Spleen (tissue), 13 donors: ENCODE data around the gene JADE3. TPM values are rescaled to one million over a fixed set of nuclear protein-coding genes. Genes with fewer than 3 reads are reported as not detected.

ENCODE experiments used
- DNase-seq: peaks from one replicate; pipeline ENCODE4 v3.0.0-alpha.2; 2020
- H3K27ac ChIP-seq, 8 donors: fragments of 200-600 bp; sonication (generic) in 7 of 8; 1 replicate in 4 of 8; 2 replicates in 4 of 8; pipeline versions ENCODE4 v1.5.0 to v1.8.0; 2016 to 2021; ENCODE audit warnings: inconsistent platforms in 4 of 8, mild to moderate bottlenecking in 4 of 8, moderate library complexity in 1 of 8
- H3K27me3 ChIP-seq, 7 donors: fragments of 200-600 bp; sonication (generic) in 6 of 7; replicated peaks in 1 of 7; 1 replicate in 4 of 7; 2 replicates in 3 of 7; pipeline versions ENCODE4 v1.5.0 to v1.8.0; 2016 to 2021; ENCODE audit warnings: inconsistent platforms in 3 of 7, mild to moderate bottlenecking in 1 of 7
- H3K36me3 ChIP-seq, 6 donors: fragments of 200-600 bp; sonication (generic) in 5 of 6; 1 replicate in 4 of 6; 2 replicates in 2 of 6; pipeline versions ENCODE4 v1.5.0 to v1.8.0; 2016 to 2021; ENCODE audit warnings: inconsistent platforms in 2 of 6
- H3K4me1 ChIP-seq, 6 donors: fragments of 200-600 bp; sonication (generic) in 5 of 6; 1 replicate in 3 of 6; 2 replicates in 3 of 6; pipeline versions ENCODE4 v1.5.0 to v1.8.0; 2016 to 2021; ENCODE audit warnings: inconsistent platforms in 3 of 6
- H3K4me3 ChIP-seq, 8 donors: fragments of 200-600 bp; sonication (generic) in 7 of 8; 1 replicate in 4 of 8; 2 replicates in 4 of 8; pipeline versions ENCODE4 v1.5.0 to v1.8.0; 2016 to 2021; ENCODE audit warnings: inconsistent platforms in 4 of 8, mild to moderate bottlenecking in 4 of 8, moderate library complexity in 2 of 8
- H3K9me3 ChIP-seq, 8 donors: fragments of 200-600 bp; sonication (generic) in 7 of 8; 1 replicate in 4 of 8; 2 replicates in 4 of 8; pipeline versions ENCODE4 v1.5.0 to v1.8.0; 2016 to 2021; ENCODE audit warnings: inconsistent platforms in 4 of 8
- POLR2A ChIP-seq, 3 donors: fragments of 450-650 bp; IDR thresholded peaks; one replicate each; pipeline ENCODE4 v1.5.1; 2017; ENCODE audit warnings: antibody characterized with exemption in 3 of 3, mild to moderate bottlenecking in 1 of 3
- POLR2AphosphoS5 ChIP-seq, 3 donors: sonication (generic); formaldehyde crosslinking; IDR thresholded peaks; one replicate each; pipeline ENCODE4 v1.5.1; 2017; ENCODE audit warnings: antibody characterized with exemption in 3 of 3
- WGBS, 5 donors: extraction: QIAGEN DNeasy Blood & Tissue Kit in 3 of 5; methylation state at CpG; one replicate each; pipeline versions ENCODE4 v1.1.5 to v1.1.7; 2013 to 2018; 5-methylcytosine and 5-hydroxymethylcytosine counted together
- intact Hi-C: fragments of 100-400 bp; cut with DNase I; formaldehyde crosslinking; loops from one replicate; pipeline ENCODE4 v1.15.0; 2023; ENCODE audit warnings: low total_unique reads
- long read RNA-seq, 2 donors: transcript quantifications; one replicate each; lab custom pipeline, GENCODE V29; 2026
- polyA plus RNA-seq, 3 donors: library from polyadenylated mRNA; stranded (reverse); fragments of 200-250 nt; gene quantifications; one replicate each; pipeline ENCODE4 v1.2.1, GENCODE V29; 2013
- total RNA-seq, 7 donors: library from RNA; depleted of rRNA in 3 of 7; stranded (reverse); fragments of >200 nt in 3 of 7; fragmentation: NEBNext Ultra II Directional in 4 of 7; extraction: Animal tissue kit (Norgen Biotek cat#: 25700) in 4 of 7; gene quantifications; one replicate each; pipeline versions ENCODE4 v1.1.0 to v1.2.1, GENCODE V29; 2016 to 2021
- TF ChIP-seq, protein P1 (sequence below), 11 experiments: fragments of 200-600 bp in 7 of 11; fragments of 450-650 bp in 4 of 11; sonication (generic) in 4 of 11; IDR thresholded peaks in 8 of 11; conservative IDR thresholded peaks in 3 of 11; 1 replicate in 7 of 11; 2 replicates in 4 of 11; pipeline versions ENCODE4 v1.4.0 to v1.8.0; 2016 to 2021; ENCODE audit warnings: antibody characterized with exemption in 11 of 11, inconsistent platforms in 4 of 11, mild to moderate bottlenecking in 1 of 11
- donor health status: healthy with polysubstance abuse.
- donor health status: DM: no; HTN: no; CAD: no; lungs with moderate emphysema.
- donor health status: DM: no; HTN: no; CAD: no.
- donor health status: Bipolar disorder and iron deficiency.
- donor health status: healthy.
- donor health status: DM: no; HTN: no; CAD: no.
- donor health status: DM: yes; HTN: yes; CAD: no.

JADE3 gene
- total RNA-seq, result 10 to 100 TPM in 6 of 7 donors, 1 to 10 TPM in 1; 9.9 to 15.6 (median 13.1) TPM
- 1 to 10 TPM; 6.0 to 9.0 (median 8.8) TPM for polyA plus RNA-seq
- long read RNA-seq, donor 1, full-length matches to known transcripts, result 1 of 1 reads
- long read RNA-seq, donor 1, partial matches to known transcripts, result 0 of 1 reads
- long read RNA-seq, donor 1, other reads (novel, unspliced or antisense), result 0 of 1 reads
- long read RNA-seq, donor 2, full-length matches to known transcripts, result 1 of 1 reads
- long read RNA-seq, donor 2, partial matches to known transcripts, result 0 of 1 reads
- long read RNA-seq, donor 2, other reads (novel, unspliced or antisense), result 0 of 1 reads

DNA sequence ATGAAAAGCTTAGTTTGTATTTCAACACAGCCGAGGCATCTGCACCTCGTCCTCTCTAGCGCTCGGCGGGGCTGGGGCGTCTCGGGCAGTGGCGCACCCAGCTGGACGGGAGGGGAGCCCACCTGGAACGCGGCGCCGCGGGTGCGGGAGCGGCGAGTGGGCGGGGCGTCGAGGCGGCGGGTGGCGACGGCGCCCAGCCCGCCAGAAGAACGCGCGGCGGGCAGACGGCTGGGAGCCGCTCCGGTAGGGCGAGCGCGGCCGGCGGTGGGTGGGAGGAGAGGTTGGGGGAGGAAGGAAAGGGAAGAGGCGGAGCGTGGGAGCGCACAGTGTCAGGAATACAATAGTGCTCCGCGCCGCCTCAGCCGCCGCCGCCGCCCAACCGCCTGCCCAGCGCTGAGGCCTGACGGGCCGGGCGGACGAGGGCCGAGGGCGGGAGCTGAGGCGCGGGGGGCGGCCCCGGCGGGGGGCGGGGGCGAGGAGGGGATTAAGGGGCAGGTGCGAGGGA, at the start of gene JADE3:
Gene JADE3, plus strand, starts transcription at position 324 of the 505 bp plus-strand sequence. CDS start 72,474 bp downstream, outside the sequence.
- Histone ChIP-seq H3K9me3 (no peaks in the 10 kb centered on the region), H3K36me3 (no peaks in the 10 kb centered on the region), H3K27ac (peak within 1 kb of the TSS in 7 of 8 donors; percentile 22 to 84 (median 74)), H3K4me1 (peaks cover 0 to 13% (median 3%) of the 10 kb centered on the region in 6 donors), H3K27me3 (peaks cover 0 to 29% (median 0%) of the 10 kb centered on the region in 7 donors), H3K4me3 (peak within 1 kb of the TSS; percentile 44 to 78 (median 55))
- 0 to 58% (median 1%) methylated on average over 1 to 64 of the region's 64 CpGs for WGBS, 5 donors
- TF ChIP-seq, protein P1, sequence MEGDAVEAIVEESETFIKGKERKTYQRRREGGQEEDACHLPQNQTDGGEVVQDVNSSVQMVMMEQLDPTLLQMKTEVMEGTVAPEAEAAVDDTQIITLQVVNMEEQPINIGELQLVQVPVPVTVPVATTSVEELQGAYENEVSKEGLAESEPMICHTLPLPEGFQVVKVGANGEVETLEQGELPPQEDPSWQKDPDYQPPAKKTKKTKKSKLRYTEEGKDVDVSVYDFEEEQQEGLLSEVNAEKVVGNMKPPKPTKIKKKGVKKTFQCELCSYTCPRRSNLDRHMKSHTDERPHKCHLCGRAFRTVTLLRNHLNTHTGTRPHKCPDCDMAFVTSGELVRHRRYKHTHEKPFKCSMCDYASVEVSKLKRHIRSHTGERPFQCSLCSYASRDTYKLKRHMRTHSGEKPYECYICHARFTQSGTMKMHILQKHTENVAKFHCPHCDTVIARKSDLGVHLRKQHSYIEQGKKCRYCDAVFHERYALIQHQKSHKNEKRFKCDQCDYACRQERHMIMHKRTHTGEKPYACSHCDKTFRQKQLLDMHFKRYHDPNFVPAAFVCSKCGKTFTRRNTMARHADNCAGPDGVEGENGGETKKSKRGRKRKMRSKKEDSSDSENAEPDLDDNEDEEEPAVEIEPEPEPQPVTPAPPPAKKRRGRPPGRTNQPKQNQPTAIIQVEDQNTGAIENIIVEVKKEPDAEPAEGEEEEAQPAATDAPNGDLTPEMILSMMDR (IDR thresholded peaks at IDR 0.05 in 8 of 11, conservative IDR thresholded peaks at IDR 0.05 in 3 of 11), result no peak
- TF ChIP-seq POLR2A (IDR thresholded peaks at IDR 0.05), result no peak
- peak; percentile 65 to 77 (median 73) for TF ChIP-seq POLR2AphosphoS5 (IDR thresholded peaks at IDR 0.05)
- intact Hi-C loops, result no loop called here
- DNase-seq, result peak; percentile 85

DNA sequence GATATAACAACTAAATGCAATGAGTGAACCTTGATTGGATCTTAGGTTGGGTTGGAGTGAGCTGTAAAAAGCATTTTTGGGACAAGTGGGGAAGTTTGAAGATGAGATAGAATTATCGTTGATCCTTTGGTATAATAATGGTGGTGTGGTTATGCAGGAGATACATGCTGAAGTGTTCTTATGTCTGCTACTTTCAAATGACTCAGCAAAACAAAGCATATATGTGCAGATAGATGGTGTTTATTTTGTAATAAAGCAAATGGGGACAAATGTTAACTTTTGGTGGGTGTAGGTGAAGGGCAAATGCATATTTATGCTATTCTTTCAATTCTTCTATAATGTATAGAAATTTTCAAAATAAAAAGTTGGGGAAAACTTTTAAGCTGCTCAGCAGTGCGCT, 49.1 kb upstream of the JADE3 start:
- intact Hi-C loops, result no loop called here
- H3K27ac ChIP-seq, result no peak overlapping the region
- 83 to 98% (median 91%) methylated on average over 2 of the region's 2 CpGs for WGBS, 5 donors
- no peak for DNase-seq
- H3K4me3 ChIP-seq, result no peak overlapping the region
- H3K4me1 ChIP-seq, result no peaks in the 10 kb centered on the region
- TF ChIP-seq, protein P1 (IDR thresholded peaks at IDR 0.05 in 8 of 11, conservative IDR thresholded peaks at IDR 0.05 in 3 of 11), result no peak
- TF ChIP-seq POLR2A (IDR thresholded peaks at IDR 0.05), result no peak
- TF ChIP-seq POLR2AphosphoS5 (IDR thresholded peaks at IDR 0.05), result no peak
- H3K9me3 ChIP-seq, result no peaks in the 10 kb centered on the region
- peaks cover 0 to 61% (median 0%) of the 10 kb centered on the region in 6 donors for H3K36me3 ChIP-seq
- no peaks in the 10 kb centered on the region for H3K27me3 ChIP-seq

DNA sequence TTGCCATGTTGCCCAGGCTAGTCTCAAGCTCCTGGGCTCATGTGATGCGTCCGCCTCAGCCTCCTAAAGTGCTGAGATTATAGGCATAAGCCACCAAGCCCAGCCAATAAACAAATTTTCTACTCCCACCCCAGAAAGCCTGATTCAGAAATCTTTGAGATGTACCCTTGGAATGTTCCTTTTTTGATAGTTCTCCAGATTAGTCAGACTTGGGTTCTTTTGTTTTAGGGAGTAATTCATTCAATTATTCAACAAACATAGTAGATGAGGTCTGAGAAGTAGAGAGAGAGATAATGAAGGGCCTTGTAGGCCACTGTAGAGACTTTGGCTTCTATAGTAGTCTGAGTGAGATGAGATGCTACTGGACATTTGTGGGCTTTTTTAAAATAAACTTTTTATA, 47.6 kb upstream of the JADE3 start:
- Histone ChIP-seq H3K4me1 (no peaks in the 10 kb centered on the region), H3K9me3 (no peaks in the 10 kb centered on the region), H3K4me3 (no peak overlapping the region), H3K27me3 (no peaks in the 10 kb centered on the region), H3K36me3 (peaks cover 0 to 73% (median 0%) of the 10 kb centered on the region in 6 donors), H3K27ac (peak overlapping the region in 2 of 8 donors; percentile 13 to 40)
- no peak for DNase-seq
- WGBS, 5 donors, result 87 to 100% (median 100%) methylated on average over 2 of the region's 2 CpGs
- TF ChIP-seq, protein P1 (IDR thresholded peaks at IDR 0.05 in 8 of 11, conservative IDR thresholded peaks at IDR 0.05 in 3 of 11), result no peak
- no peak for TF ChIP-seq POLR2AphosphoS5 (IDR thresholded peaks at IDR 0.05)
- no peak for TF ChIP-seq POLR2A (IDR thresholded peaks at IDR 0.05)
- intact Hi-C loops, result no loop called here

DNA sequence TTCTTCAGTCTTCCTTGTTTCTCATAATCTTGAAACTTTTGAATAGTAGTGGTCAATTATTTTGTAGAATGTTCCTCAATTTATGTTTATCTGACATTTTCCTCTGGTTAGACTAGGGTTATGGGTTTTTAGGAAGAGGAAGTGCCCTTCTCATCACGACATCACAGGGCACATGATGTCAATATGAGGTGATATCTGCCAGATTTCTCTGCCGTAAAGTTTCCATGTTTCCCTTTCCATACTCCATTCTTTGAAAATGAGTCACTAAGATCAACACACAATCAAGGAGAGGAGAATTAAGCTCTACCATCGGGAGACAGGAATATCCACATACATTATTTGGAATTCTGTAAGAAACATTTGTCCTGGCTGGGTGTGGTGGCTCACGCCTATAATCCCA, 46.9 kb upstream of the JADE3 start:
- no peaks in the 10 kb centered on the region for H3K9me3 ChIP-seq
- H3K4me3 ChIP-seq, result no peak overlapping the region
- no peak for DNase-seq
- peak overlapping the region in 2 of 8 donors; percentile 13 to 40 for H3K27ac ChIP-seq
- TF ChIP-seq POLR2A (IDR thresholded peaks at IDR 0.05), result no peak
- TF ChIP-seq POLR2AphosphoS5 (IDR thresholded peaks at IDR 0.05), result no peak
- TF ChIP-seq, protein P1 (IDR thresholded peaks at IDR 0.05 in 8 of 11, conservative IDR thresholded peaks at IDR 0.05 in 3 of 11), result no peak
- intact Hi-C loops, result no loop called here
- no peaks in the 10 kb centered on the region for H3K4me1 ChIP-seq
- peaks cover 0 to 72% (median 0%) of the 10 kb centered on the region in 6 donors for H3K36me3 ChIP-seq
- H3K27me3 ChIP-seq, result no peaks in the 10 kb centered on the region
- 68 to 88% (median 70%) methylated on average over 4 of the region's 4 CpGs for WGBS, 5 donors
